ENCODE measurements around the gene PDE6B. TPM values are rescaled to one million over a fixed set of nuclear protein-coding genes. Genes with fewer than 3 reads are reported as not detected.

The PDE6B gene
- total RNA-seq, 1 experiment from 2014 or later = not detected

GRCh38 chr4:628821-629635 lies 3.7 kb downstream of the PDE6B start:
- no peak overlapping the region for H3K4me2 ChIP-seq (ENCODE audit: low read length)
- intact Hi-C loops (cut with micrococcal nuclease) = no loop called here
- TF ChIP-seq EZH2phosphoT487 (IDR thresholded peaks at IDR 0.05; ENCODE audit: borderline replicate concordance, low read length) (no peak), EZH2 (IDR thresholded peaks at IDR 0.05; ENCODE audit: low read length, unreplicated experiment) (no peak), CTCF (conservative IDR thresholded peaks at IDR 0.05; ENCODE audit: low read depth, low read length) (no peak)
- BruUV-seq (replicated peaks) = no TSS peak
- no peak overlapping the region for H2AFZ ChIP-seq (ENCODE audit: low read length)
- no peak for DNase-seq
- H3K9me3 ChIP-seq (ENCODE audit: low read length) = no peaks in the 10 kb centered on the region
- no peaks in the 10 kb centered on the region for H3K36me3 ChIP-seq (ENCODE audit: low read depth, low read length)
- H3K9ac ChIP-seq (ENCODE audit: low read length) = no peak overlapping the region
- ATAC-seq = no peak
- H3K27ac ChIP-seq (ENCODE audit: low read length) = no peak overlapping the region
- no peaks in the 10 kb centered on the region for H3F3A ChIP-seq (ENCODE audit: low read length, unreplicated experiment)
- no peaks in the 10 kb centered on the region for H4K20me1 ChIP-seq (ENCODE audit: low read length)
- H3K9me2 ChIP-seq (replicated peaks; ENCODE audit: low read length) = no peaks in the 10 kb centered on the region
- no peaks in the 10 kb centered on the region for H3K27me3 ChIP-seq (ENCODE audit: low read length)
- ChIA-PET POLR2A (ENCODE audit: unreplicated experiment) (no interaction called here), CTCF (no interaction called here)
- H3K79me2 ChIP-seq (ENCODE audit: low read length) = no peaks in the 10 kb centered on the region
- no peak overlapping the region for H3K4me3 ChIP-seq (ENCODE audit: low read length)
- no peaks in the 10 kb centered on the region for H3K4me1 ChIP-seq (ENCODE audit: insufficient read depth, low read length)

- intact Hi-C loops (cut with micrococcal nuclease) = no loop called here
Measured at GRCh38 chr4:629636-629914, 4.2 kb downstream of the PDE6B start.

More at GRCh38 chr4:629636-629914, 4.2 kb downstream of the PDE6B start:
- Histone ChIP-seq H3K9ac (ENCODE audit: low read length) (no peak overlapping the region), H3K9me3 (ENCODE audit: low read length) (no peaks in the 10 kb centered on the region), H3K36me3 (ENCODE audit: low read depth, low read length) (no peaks in the 10 kb centered on the region), H3F3A (ENCODE audit: low read length, unreplicated experiment) (no peaks in the 10 kb centered on the region), H3K79me2 (ENCODE audit: low read length) (no peaks in the 10 kb centered on the region), H3K9me2 (replicated peaks; ENCODE audit: low read length) (no peaks in the 10 kb centered on the region), H3K4me1 (ENCODE audit: insufficient read depth, low read length) (no peaks in the 10 kb centered on the region), H3K27me3 (ENCODE audit: low read length) (no peaks in the 10 kb centered on the region), H3K27ac (ENCODE audit: low read length) (no peak overlapping the region), H3K4me2 (ENCODE audit: low read length) (no peak overlapping the region), H4K20me1 (ENCODE audit: low read length) (no peaks in the 10 kb centered on the region), H3K4me3 (ENCODE audit: low read length) (no peak overlapping the region), H2AFZ (ENCODE audit: low read length) (no peak overlapping the region)
- ATAC-seq = no peak
- no peak for DNase-seq
- TF ChIP-seq EZH2phosphoT487 (IDR thresholded peaks at IDR 0.05; ENCODE audit: borderline replicate concordance, low read length) (no peak), EZH2 (IDR thresholded peaks at IDR 0.05; ENCODE audit: low read length, unreplicated experiment) (no peak), CTCF (conservative IDR thresholded peaks at IDR 0.05; ENCODE audit: low read depth, low read length) (no peak)
- CTCF ChIA-PET = no interaction called here
- no TSS peak for BruUV-seq (replicated peaks)
- POLR2A ChIA-PET (ENCODE audit: unreplicated experiment) = no interaction called here

Data from PC-3 (cell line).